Measurements from ENCODE around the gene ADORA2A.

- TF ChIP-seq CTCF (IDR thresholded peaks at IDR 0.05): no peak
- TF ChIP-seq POLR2A (IDR thresholded peaks at IDR 0.05): no peak
Measured at GRCh38 chr22:24455039-24455438, 27.6 kb downstream of the ADORA2A start.
